ENCODE data around the gene ZNF629.

GRCh38 chr16:30761928-30762902, 24.8 kb downstream of the ZNF629 start, which contains the start of the genes CFAP119 and RNF40:
- TF ChIP-seq POLR2A (IDR thresholded peaks at IDR 0.05): peak; percentile 85 to 88
- peak in 3 of 4 experiments; percentile 4 to 17 (median 5) for TF ChIP-seq CTCF (IDR thresholded peaks at IDR 0.05)
- peak; percentile 87 for TF ChIP-seq POLR2AphosphoS5 (IDR thresholded peaks at IDR 0.05)
- TF ChIP-seq EP300 (IDR thresholded peaks at IDR 0.05): no peak

Measured in gastroesophageal sphincter (tissue), 3 donors.